Esophagus squamous epithelium (tissue), 5 donors: ENCODE results near the gene SCAF1. TPM values are rescaled to one million over a fixed set of nuclear protein-coding genes. Genes with fewer than 3 reads are reported as not detected.

Source experiments
- DNase-seq: peaks from one replicate; lab custom pipeline; 2025; lab: John Stamatoyannopoulos, UW
- H3K27ac ChIP-seq, 4 donors: fragments of 200-600 bp; sonication (generic); one replicate each; pipeline ENCODE4 v1.5.1; 2016 to 2019; ENCODE audit warnings: mild to moderate bottlenecking in 1 of 4
- H3K27me3 ChIP-seq, 4 donors: fragments of 200-600 bp; sonication (generic); 1 replicate in 3 of 4; 2 replicates in 1 of 4; pipeline versions ENCODE4 v1.5.1 to v1.6.0; 2017 to 2021; ENCODE audit warnings: antibody characterized with exemption in 1 of 4
- H3K36me3 ChIP-seq, 3 donors: fragments of 200-600 bp; sonication (generic); one replicate each; pipeline ENCODE4 v1.5.1; 2016 to 2019
- H3K4me1 ChIP-seq, 3 donors: fragments of 200-600 bp; sonication (generic); one replicate each; pipeline ENCODE4 v1.5.1; 2017 to 2019
- H3K4me3 ChIP-seq, 4 donors: fragments of 200-600 bp; sonication (generic); 1 replicate in 3 of 4; 2 replicates in 1 of 4; pipeline ENCODE4 v1.5.1; 2016 to 2019; ENCODE audit warnings: mild to moderate bottlenecking in 2 of 4, moderate library complexity in 1 of 4
- H3K9me3 ChIP-seq, 3 donors: fragments of 200-600 bp; sonication (generic); one replicate each; pipeline ENCODE4 v1.5.1; 2016 to 2019
- CTCF ChIP-seq, 6 experiments: fragments of 450-650 bp in 4 of 6; fragments of 200-600 bp in 2 of 6; sonication (generic) in 2 of 6; IDR thresholded peaks; one replicate each; pipeline ENCODE4 v1.5.1; 2016 to 2019; ENCODE audit warnings: antibody characterized with exemption in 6 of 6, mild to moderate bottlenecking in 4 of 6, moderate library complexity in 4 of 6
- POLR2A ChIP-seq, 4 donors: fragments of 450-650 bp; IDR thresholded peaks; one replicate each; pipeline ENCODE4 v1.6.1; 2017; ENCODE audit warnings: antibody characterized with exemption in 4 of 4, mild to moderate bottlenecking in 4 of 4, moderate library complexity in 3 of 4
- WGBS, 2 donors: methylation state at CpG; one replicate each; pipeline ENCODE4 v1.1.5; 2018; 5-methylcytosine and 5-hydroxymethylcytosine counted together
- intact Hi-C: fragments of 100-400 bp; cut with DNase I; formaldehyde crosslinking; loops from one replicate; pipeline ENCODE4 v1.15.0; 2022
- total RNA-seq, 4 donors: library from RNA; depleted of rRNA; stranded (reverse); fragments of >200 nt; gene quantifications; one replicate each; pipeline ENCODE4 v1.1.0, GENCODE V29; 2016
- donor health status: DM: yes; HTN: yes; CAD: no.

Gene SCAF1
- total RNA-seq, 4 donors from 2014 or later: 11.0 to 24.8 (median 15.2) TPM

- Histone ChIP-seq H3K27ac (no peak overlapping the region), H3K27me3 (no peaks in the 10 kb centered on the region), H3K36me3 (peaks cover 0 to 90% (median 23%) of the 10 kb centered on the region in 3 donors), H3K4me1 (peaks cover 0 to 26% (median 11%) of the 10 kb centered on the region in 3 donors), H3K4me3 (no peak overlapping the region), H3K9me3 (no peaks in the 10 kb centered on the region)
- intact Hi-C loops: no loop called here
- no peak for DNase-seq
- WGBS, 2 donors: 95 to 98% methylated on average over 6 to 7 of the region's 12 CpGs
- TF ChIP-seq POLR2A (IDR thresholded peaks at IDR 0.05) (no peak), CTCF (IDR thresholded peaks at IDR 0.05) (no peak)
Observed at GRCh38 chr19:49609499-49610092, 32.4 kb upstream of the SCAF1 start.

- Histone ChIP-seq H3K4me1 (peaks cover 0 to 29% (median 11%) of the 10 kb centered on the region in 3 donors), H3K27me3 (no peaks in the 10 kb centered on the region), H3K9me3 (no peaks in the 10 kb centered on the region), H3K4me3 (no peak overlapping the region), H3K27ac (peak overlapping the region; percentile 21 to 62 (median 39)), H3K36me3 (peaks cover 22 to 90% (median 38%) of the 10 kb centered on the region in 3 donors)
- intact Hi-C loops: no loop called here
- no peak for DNase-seq
- TF ChIP-seq POLR2A (IDR thresholded peaks at IDR 0.05): no peak
- TF ChIP-seq CTCF (IDR thresholded peaks at IDR 0.05): no peak
- 63 to 73% methylated on average over 4 of the region's 4 CpGs for WGBS, 2 donors
Observed at GRCh38 chr19:49613374-49613773, 28.6 kb upstream of the SCAF1 start.

GRCh38 chr19:49614096-49614833 is 27.7 kb upstream of the SCAF1 start:
- Histone ChIP-seq H3K36me3 (peaks cover 22 to 90% (median 36%) of the 10 kb centered on the region in 3 donors), H3K4me3 (no peak overlapping the region), H3K4me1 (peaks cover 0 to 29% (median 11%) of the 10 kb centered on the region in 3 donors), H3K27ac (peak overlapping the region; percentile 21 to 62 (median 39)), H3K9me3 (no peaks in the 10 kb centered on the region), H3K27me3 (no peaks in the 10 kb centered on the region)
- intact Hi-C loops: no loop called here
- 61 to 73% methylated on average over 8 to 14 of the region's 19 CpGs for WGBS, 2 donors
- no peak for DNase-seq
- TF ChIP-seq POLR2A (IDR thresholded peaks at IDR 0.05) (no peak), CTCF (IDR thresholded peaks at IDR 0.05) (no peak)

- no peak for TF ChIP-seq POLR2A (IDR thresholded peaks at IDR 0.05)
- TF ChIP-seq CTCF (IDR thresholded peaks at IDR 0.05): no peak
- 92 to 95% methylated on average over 13 to 23 of the region's 23 CpGs for WGBS, 2 donors
- Histone ChIP-seq H3K27me3 (no peaks in the 10 kb centered on the region), H3K4me1 (peaks cover 0 to 29% (median 11%) of the 10 kb centered on the region in 3 donors), H3K36me3 (peaks cover 30 to 90% (median 39%) of the 10 kb centered on the region in 3 donors), H3K4me3 (no peak overlapping the region), H3K9me3 (no peaks in the 10 kb centered on the region), H3K27ac (no peak overlapping the region)
- DNase-seq: no peak
- intact Hi-C loops: no loop called here
Observed at GRCh38 chr19:49615861-49616260, 26.1 kb upstream of the SCAF1 start.

GRCh38 chr19:49616532-49616931 is 25.5 kb upstream of the SCAF1 start:
- 94 to 97% methylated on average over 7 of the region's 7 CpGs for WGBS, 2 donors
- H3K36me3 ChIP-seq: peaks cover 34 to 90% (median 43%) of the 10 kb centered on the region in 3 donors
- intact Hi-C loops: no loop called here
- peaks cover 0 to 29% (median 11%) of the 10 kb centered on the region in 3 donors for H3K4me1 ChIP-seq
- DNase-seq: no peak
- no peaks in the 10 kb centered on the region for H3K27me3 ChIP-seq
- no peak overlapping the region for H3K4me3 ChIP-seq
- TF ChIP-seq CTCF (IDR thresholded peaks at IDR 0.05) (no peak), POLR2A (IDR thresholded peaks at IDR 0.05) (no peak)
- no peak overlapping the region for H3K27ac ChIP-seq
- H3K9me3 ChIP-seq: no peaks in the 10 kb centered on the region
